ENCODE results near the gene DPP10.

GRCh38 chr2:114685102-114685501, 242.7 kb downstream of the DPP10 start:
- TF ChIP-seq POLR2A (IDR thresholded peaks at IDR 0.05) (no peak), POLR2AphosphoS5 (IDR thresholded peaks at IDR 0.05) (no peak)
- TF ChIP-seq, protein P1, sequence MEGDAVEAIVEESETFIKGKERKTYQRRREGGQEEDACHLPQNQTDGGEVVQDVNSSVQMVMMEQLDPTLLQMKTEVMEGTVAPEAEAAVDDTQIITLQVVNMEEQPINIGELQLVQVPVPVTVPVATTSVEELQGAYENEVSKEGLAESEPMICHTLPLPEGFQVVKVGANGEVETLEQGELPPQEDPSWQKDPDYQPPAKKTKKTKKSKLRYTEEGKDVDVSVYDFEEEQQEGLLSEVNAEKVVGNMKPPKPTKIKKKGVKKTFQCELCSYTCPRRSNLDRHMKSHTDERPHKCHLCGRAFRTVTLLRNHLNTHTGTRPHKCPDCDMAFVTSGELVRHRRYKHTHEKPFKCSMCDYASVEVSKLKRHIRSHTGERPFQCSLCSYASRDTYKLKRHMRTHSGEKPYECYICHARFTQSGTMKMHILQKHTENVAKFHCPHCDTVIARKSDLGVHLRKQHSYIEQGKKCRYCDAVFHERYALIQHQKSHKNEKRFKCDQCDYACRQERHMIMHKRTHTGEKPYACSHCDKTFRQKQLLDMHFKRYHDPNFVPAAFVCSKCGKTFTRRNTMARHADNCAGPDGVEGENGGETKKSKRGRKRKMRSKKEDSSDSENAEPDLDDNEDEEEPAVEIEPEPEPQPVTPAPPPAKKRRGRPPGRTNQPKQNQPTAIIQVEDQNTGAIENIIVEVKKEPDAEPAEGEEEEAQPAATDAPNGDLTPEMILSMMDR (IDR thresholded peaks at IDR 0.05), result no peak

All from sigmoid colon (tissue), 4 donors.